Measurements from ENCODE around the gene DIO1. TPM values are rescaled to one million over a fixed set of nuclear protein-coding genes. Genes with fewer than 3 reads are reported as not detected.

Gene DIO1
- total RNA-seq, 1 experiment from 2014 or later, result not detected

GRCh38 chr1:53947172-53947907 is 53.4 kb downstream of the DIO1 start:
- peak overlapping the region; percentile 81 for H3K4me3 Mint-ChIP-seq
- no peaks in the 10 kb centered on the region for H3K9me3 Mint-ChIP-seq
- CTCF ChIA-PET, result interaction anchor here (0.8 to 4.1 kb wide), 6 partner anchors 34 to 135 kb away, joined by 3 to 48 read pairs (median 6); partner anchors contain the start of gene YIPF1
- DNase-seq (ENCODE audit: low spot score) (no peak), ATAC-seq (no peak)
- POLR2A ChIA-PET, result interaction anchor here (0.7 kb wide), 1 partner anchor 10 kb away, joined by 4 read pairs; no protein-coding TSS in a partner anchor
- H3K27ac Mint-ChIP-seq, result peak overlapping the region; percentile 44; the same call in 1 of the 2 replicates
- H3K4me1 Mint-ChIP-seq, result peaks cover 68% of the 10 kb centered on the region
- no peaks in the 10 kb centered on the region for H3K27me3 Mint-ChIP-seq (ENCODE audit: low read depth)
- peaks cover 5% of the 10 kb centered on the region for H3K36me3 Mint-ChIP-seq
- TF ChIP-seq ZNF281 (CRISPR knock-in tag; IDR thresholded peaks at IDR 0.05) (no peak), ZNF532 (CRISPR knock-in tag; IDR thresholded peaks at IDR 0.05; ENCODE audit: borderline replicate concordance) (no peak), ZNF263 (CRISPR knock-in tag; IDR thresholded peaks at IDR 0.05; ENCODE audit: low read depth) (no peak), NFE2L1 (CRISPR knock-in tag; IDR thresholded peaks at IDR 0.05) (no peak), ZSCAN18 (CRISPR knock-in tag; IDR thresholded peaks at IDR 0.05) (no peak), ELF4 (CRISPR knock-in tag; IDR thresholded peaks at IDR 0.05; ENCODE audit: low read depth) (no peak), E2F5 (CRISPR knock-in tag; IDR thresholded peaks at IDR 0.05) (no peak), OVOL2 (CRISPR knock-in tag; IDR thresholded peaks at IDR 0.05; ENCODE audit: borderline replicate concordance) (no peak), HMGXB4 (CRISPR knock-in tag; IDR thresholded peaks at IDR 0.05) (no peak), ERG (CRISPR knock-in tag; IDR thresholded peaks at IDR 0.05) (no peak), JUN (CRISPR knock-in tag; IDR thresholded peaks at IDR 0.05) (no peak), ZNF121 (CRISPR knock-in tag; IDR thresholded peaks at IDR 0.05) (no peak), E2F1 (CRISPR knock-in tag; IDR thresholded peaks at IDR 0.05) (no peak)
